NCI-H1417 treated with DMSO at 0.1 percent for 48 hours (cell line): Measurements from ENCODE around the gene TPRN.
"Not testable (repeated sequence)": the region's sequence is repeated elsewhere in the genome, so short reads cannot be mapped to it uniquely, and the experiment has no call there.

Experiments used
- DNase-seq: peaks from one replicate; lab custom pipeline; 2025; lab: John Stamatoyannopoulos, UW

Gene TPRN

GRCh38 chr9:137200311-137201204, at the start of gene TPRN:
TPRN (minus strand) TSS chr9:137200741; CDS start chr9:137200711, 30 bp downstream.
- DNase-seq = peak; percentile 97

GRCh38 chr9:137247916-137248175, 47.3 kb upstream of the TPRN start:
- no peak for DNase-seq

DNA sequence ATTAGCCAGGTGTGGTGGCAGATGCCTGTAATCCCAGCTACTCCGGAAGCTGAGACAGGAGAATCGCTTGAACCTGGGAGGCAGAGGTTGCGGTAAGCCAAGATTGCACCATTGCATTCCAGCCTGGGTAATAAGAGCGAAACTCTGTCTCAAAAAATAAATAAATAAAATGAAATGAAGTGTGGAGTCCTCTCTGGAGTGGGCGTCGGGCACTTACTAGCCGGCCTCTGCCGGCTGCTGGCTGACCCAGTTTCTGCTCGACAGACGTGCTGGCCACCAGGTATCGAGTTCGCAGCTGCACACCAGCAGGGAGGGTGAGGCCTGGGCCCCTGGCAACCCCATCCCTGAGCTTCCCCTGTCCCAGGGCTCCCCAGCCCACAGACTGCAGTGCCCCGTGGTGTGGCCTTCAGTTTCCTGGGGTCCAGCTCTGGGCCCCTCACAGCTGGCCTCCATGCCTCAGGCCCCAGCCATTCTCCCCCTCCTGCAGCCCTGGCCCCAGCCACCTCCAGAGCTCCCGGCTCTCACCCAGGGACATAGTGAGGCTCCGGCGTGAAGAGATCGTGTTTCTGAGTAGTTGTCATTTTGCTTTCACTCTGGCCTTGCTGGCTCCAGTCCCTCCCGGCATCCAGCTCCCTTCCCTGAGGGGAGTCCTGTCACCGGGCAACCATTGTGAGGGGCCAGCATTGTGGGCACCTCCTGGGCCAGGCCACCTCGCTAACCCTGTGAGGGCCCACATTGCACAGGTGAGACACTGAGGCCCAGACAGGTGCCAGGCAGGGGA, 46.8 kb upstream of the TPRN start:
- DNase-seq = no peak

DNA sequence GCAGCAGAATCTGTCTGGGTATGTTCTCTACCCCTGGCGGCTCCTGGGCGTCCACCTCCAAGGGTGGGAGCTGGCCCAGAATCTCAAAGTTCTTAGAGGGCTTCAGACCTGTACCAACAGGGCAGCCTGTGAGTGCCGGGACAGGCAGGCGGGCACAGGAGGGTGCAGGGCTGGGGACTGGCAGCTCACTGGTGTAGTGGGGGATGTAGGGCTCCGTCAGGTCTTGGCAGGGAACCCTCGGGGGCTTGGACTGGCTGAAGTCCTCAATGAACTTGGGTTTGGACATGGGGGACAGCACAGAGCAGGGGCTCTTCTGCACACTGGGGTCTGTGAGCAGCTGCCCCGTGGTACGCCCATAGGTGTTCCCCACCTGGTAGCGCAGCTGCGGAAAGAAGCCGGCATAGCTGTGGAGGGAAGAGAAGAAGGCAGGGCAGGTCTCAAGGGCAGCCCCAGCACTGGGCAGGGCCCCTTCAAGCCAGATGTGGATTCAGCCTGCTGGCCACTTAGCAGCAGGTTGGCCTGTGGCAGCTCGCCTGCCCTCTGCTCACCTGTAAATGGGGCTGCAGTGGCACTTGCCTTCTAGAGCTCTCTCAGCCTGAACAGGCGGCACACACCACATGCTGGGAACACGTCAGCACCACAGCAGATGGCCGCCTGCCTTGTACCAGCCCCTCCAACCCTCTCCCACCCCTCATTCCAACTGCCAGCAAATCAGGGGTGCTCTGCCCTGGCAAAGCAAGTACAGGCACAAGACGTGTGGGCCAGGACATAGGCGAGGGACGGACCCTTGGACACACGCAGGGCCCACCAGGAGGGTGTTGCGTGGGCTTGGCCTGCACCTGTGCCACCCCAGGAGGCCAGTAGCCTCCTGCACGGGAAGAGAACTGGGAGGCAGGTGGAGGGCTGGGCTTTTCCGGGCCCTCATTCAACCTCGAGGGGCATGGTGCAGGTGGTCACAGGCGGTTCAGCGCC, 45.2 kb upstream of the TPRN start:
- DNase-seq = peak; percentile 39

GRCh38 chr9:137244486-137245449, 44.2 kb upstream of the TPRN start:
- DNase-seq = no peak

- DNase-seq = no peak
Measured at GRCh38 chr9:137243626-137244485, 43.3 kb upstream of the TPRN start.

DNA sequence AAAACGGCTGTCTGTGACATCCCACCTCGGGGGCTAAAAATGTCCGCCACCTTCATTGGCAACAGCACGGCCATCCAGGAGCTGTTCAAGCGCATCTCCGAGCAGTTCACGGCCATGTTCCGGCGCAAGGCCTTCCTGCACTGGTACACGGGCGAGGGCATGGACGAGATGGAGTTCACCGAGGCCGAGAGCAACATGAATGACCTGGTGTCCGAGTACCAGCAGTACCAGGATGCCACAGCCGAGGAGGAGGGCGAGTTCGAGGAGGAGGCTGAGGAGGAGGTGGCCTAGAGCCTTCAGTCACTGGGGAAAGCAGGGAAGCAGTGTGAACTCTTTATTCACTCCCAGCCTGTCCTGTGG, 42.7 kb upstream of the TPRN start:
- DNase-seq = not testable (repeated sequence)

- no peak for DNase-seq
Measured at GRCh38 chr9:137242269-137243203, 42.0 kb upstream of the TPRN start.

DNA sequence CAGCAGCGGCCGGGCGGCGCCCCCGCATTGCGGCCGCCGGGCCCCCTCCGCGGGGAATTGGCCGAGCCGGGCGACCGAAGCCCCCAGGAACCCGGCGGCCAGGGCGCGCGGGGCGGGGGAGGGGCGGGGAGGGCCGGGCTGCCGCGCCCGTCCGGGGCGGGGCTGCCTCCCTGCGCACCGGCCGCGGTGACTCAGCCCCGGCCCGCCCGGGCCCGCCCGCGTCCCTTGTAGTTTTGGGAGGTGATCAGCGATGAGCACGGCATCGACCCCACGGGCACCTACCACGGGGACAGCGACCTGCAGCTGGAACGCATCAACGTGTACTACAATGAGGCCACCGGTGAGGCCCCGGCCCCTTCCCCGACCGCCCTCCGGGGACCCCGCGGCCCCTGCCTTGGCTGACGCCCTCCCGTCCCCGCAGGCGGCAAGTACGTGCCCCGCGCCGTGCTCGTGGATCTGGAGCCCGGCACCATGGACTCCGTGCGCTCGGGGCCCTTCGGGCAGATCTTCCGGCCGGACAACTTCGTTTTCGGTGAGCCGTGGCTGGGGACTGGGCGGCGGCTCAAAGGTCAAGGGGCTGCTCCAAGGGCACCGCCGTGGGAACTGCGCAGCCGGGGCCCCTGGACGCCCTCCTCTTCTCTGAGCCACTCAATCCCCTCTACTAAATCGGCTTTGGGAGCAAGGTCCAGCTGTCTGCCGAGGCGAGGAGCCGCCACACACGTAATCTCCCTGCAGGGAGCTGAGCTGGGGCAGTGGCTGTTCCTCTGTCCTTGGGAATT, 41.1 kb upstream of the TPRN start:
- DNase-seq = no peak

GRCh38 chr9:137240841-137241489, 40.4 kb upstream of the TPRN start, which contains the start of gene TUBB4B:
TUBB4B (plus strand) TSS chr9:137241287; CDS start chr9:137241361, 74 bp downstream.
- peak; percentile 100 for DNase-seq

GRCh38 chr9:137240318-137240840, 39.8 kb upstream of the TPRN start:
- DNase-seq = no peak

GRCh38 chr9:137239541-137240200, 39.1 kb upstream of the TPRN start:
- not testable (repeated sequence) for DNase-seq

- DNase-seq = no peak
Measured at GRCh38 chr9:137237759-137238726, 37.5 kb upstream of the TPRN start.

DNA sequence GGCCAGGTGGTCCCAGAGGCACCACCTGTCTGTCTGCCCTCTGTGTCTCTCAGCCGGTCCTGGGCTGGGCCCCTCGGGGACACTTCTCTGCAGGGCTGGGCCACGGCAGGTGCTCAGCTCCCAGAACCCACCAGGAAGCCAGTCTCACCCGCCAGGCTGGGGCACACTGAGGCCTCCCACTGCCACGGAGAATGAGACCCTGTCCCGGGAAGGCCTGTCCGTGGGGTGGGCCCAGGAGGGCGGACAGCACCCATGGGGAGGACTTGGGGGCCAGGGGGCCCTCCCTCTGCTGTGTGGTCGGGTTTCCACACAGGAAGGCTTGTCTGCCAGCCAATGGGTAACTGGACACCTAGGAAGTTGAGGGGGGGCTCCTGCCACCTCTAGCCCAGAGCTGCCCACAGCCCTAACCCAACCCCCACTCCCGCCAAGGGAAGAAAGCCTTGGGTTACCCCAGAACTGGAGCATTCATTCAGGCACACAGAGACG, 36.4 kb upstream of the TPRN start:
- DNase-seq = no peak

- no peak for DNase-seq
Measured at GRCh38 chr9:137236238-137236935, 35.8 kb upstream of the TPRN start.
